NCI-H345 treated with DMSO at 0.1 percent for 48 hours (cell line): ENCODE results near the gene PRR33.

ENCODE experiments used
- DNase-seq: peaks from one replicate; lab custom pipeline; 2025; ENCODE audit not compliant: unreplicated experiment; lab: John Stamatoyannopoulos, UW

PRR33 gene

GRCh38 chr11:1839204-1839923 is 52.3 kb downstream of the PRR33 start:
- no peak for DNase-seq

- DNase-seq = no peak
Measured at GRCh38 chr11:1838426-1839144, 53.1 kb downstream of the PRR33 start, which contains the start of gene TNNI2. TNNI2 (plus strand) TSS chr11:1838981; CDS start chr11:1839697, 716 bp downstream.
